IMR-90 (cell line): ENCODE measurements around the gene AGO1. TPM values are rescaled to one million over a fixed set of nuclear protein-coding genes. Genes with fewer than 3 reads are reported as not detected.

Source experiments
- ATAC-seq: fragments of 200-7000 bp; cut with Tn5 transposase; 2 replicates; pipeline ENCODE4 v1.9.1; 2020; ENCODE audit warnings: low read depth, mild to moderate bottlenecking, moderate library complexity
- BruUV-seq: library from RNA; stranded (reverse); fragments of 400-500 nt; replicated peaks from 2 replicates; lab custom pipeline; 2021; lab: Mats Ljungman, UMichigan
- CTCF ChIA-PET: fragments of 300-600 bp; formaldehyde crosslinking; extraction: SDS; loops from one replicate; lab custom pipeline; 2021; ENCODE audit warnings: antibody characterized with exemption; lab: Yijun Ruan, JAX
- POLR2A ChIA-PET: fragments of 300-600 bp; sonication (Branson Sonifier 250); formaldehyde crosslinking; loops from one replicate; lab custom pipeline; 2022; ENCODE audit warnings: antibody characterized with exemption; ENCODE audit not compliant: unreplicated experiment; lab: Charles Lee
- DNase-seq: peaks from one replicate; pipeline ENCODE4 v3.0.0; 2013
- H2AFZ ChIP-seq: replicated peaks from 2 replicates; pipeline ENCODE3; 2013; ENCODE audit warnings: low read length, mild to moderate bottlenecking; ENCODE audit not compliant: poor library complexity
- H2AK5ac ChIP-seq: 2 replicates; pipeline ENCODE4 v1.6.1; 2013; ENCODE audit warnings: low read depth, low read length, inconsistent platforms
- H2AK9ac ChIP-seq: replicated peaks from 2 replicates; pipeline ENCODE3; 2013; ENCODE audit warnings: mild to moderate bottlenecking, low read depth, low read length, moderate library complexity; ENCODE audit not compliant: poor library complexity
- H2BK120ac ChIP-seq: 2 replicates; pipeline ENCODE4 v1.6.1; 2013; ENCODE audit warnings: low read depth, low read length, inconsistent platforms
- H2BK15ac ChIP-seq: 3 replicates; pipeline ENCODE4 v1.6.1; 2013; ENCODE audit warnings: low read depth, low read length, inconsistent platforms
- H2BK20ac ChIP-seq: 2 replicates; pipeline ENCODE4 v1.6.1; 2013; ENCODE audit warnings: low read depth, mild to moderate bottlenecking, inconsistent platforms, low read length, moderate library complexity
- H2BK5ac ChIP-seq: 2 replicates; pipeline ENCODE4 v1.6.1; 2013; ENCODE audit warnings: mild to moderate bottlenecking, low read depth, low read length, inconsistent platforms; ENCODE audit not compliant: poor library complexity, severe bottlenecking
- H3K14ac ChIP-seq: replicated peaks from 2 replicates; pipeline ENCODE4 v1.6.1; 2013; ENCODE audit warnings: low read depth, low read length, inconsistent platforms
- H3K18ac ChIP-seq: 2 replicates; pipeline ENCODE4 v1.6.1; 2013; ENCODE audit warnings: low read depth, low read length, control low read depth
- H3K23ac ChIP-seq: 2 replicates; pipeline ENCODE4 v1.6.1; 2013; ENCODE audit warnings: low read depth, low read length, inconsistent platforms
- H3K27ac ChIP-seq: 2 replicates; pipeline ENCODE4 v1.5.1; 2013; ENCODE audit warnings: mild to moderate bottlenecking, control low read depth, low read length; ENCODE audit not compliant: insufficient read depth
- H3K27me3 ChIP-seq: 2 replicates; pipeline ENCODE4 v1.6.1; 2013; ENCODE audit warnings: low read length; ENCODE audit not compliant: control insufficient read depth, insufficient read depth
- H3K36me3 ChIP-seq: 2 replicates; pipeline ENCODE4 v1.6.1; 2013; ENCODE audit warnings: low read length, mixed read lengths; ENCODE audit not compliant: control insufficient read depth, insufficient read depth
- H3K4ac ChIP-seq: 2 replicates; pipeline ENCODE4 v1.6.1; 2013; ENCODE audit warnings: low read depth, low read length, inconsistent platforms
- H3K4me1 ChIP-seq: 2 replicates; pipeline ENCODE4 v1.6.1; 2013; ENCODE audit warnings: low read length, mixed read lengths; ENCODE audit not compliant: control insufficient read depth, insufficient read depth
- H3K4me2 ChIP-seq: 2 replicates; pipeline ENCODE4 v1.6.1; 2013; ENCODE audit warnings: low read depth, mild to moderate bottlenecking, control low read depth, low read length, moderate library complexity
- H3K4me3 ChIP-seq: 2 replicates; pipeline ENCODE4 v1.5.1; 2013; ENCODE audit warnings: low read depth, mild to moderate bottlenecking, control low read depth, low read length, moderate library complexity; ENCODE audit not compliant: insufficient read depth
- H3K56ac ChIP-seq: 2 replicates; pipeline ENCODE4 v1.6.1; 2013; ENCODE audit warnings: low read length, inconsistent platforms; ENCODE audit not compliant: insufficient read depth; ENCODE audit errors: extremely low read depth
- H3K79me1 ChIP-seq, 2 experiments: 2 replicates each; pipeline ENCODE4 v1.6.1; 2013; ENCODE audit warnings: low read length in 2 of 2, inconsistent platforms in 1 of 2, low read depth in 1 of 2
- H3K9ac ChIP-seq: 2 replicates; pipeline ENCODE4 v1.6.1; 2013; ENCODE audit warnings: low read depth, low read length, control low read depth
- H3K9me1 ChIP-seq: 2 replicates; pipeline ENCODE4 v1.6.1; 2013; ENCODE audit warnings: low read length, inconsistent platforms; ENCODE audit not compliant: insufficient read depth
- H3K9me3 ChIP-seq: 2 replicates; pipeline ENCODE4 v1.6.1; 2013; ENCODE audit warnings: low read length; ENCODE audit not compliant: control insufficient read depth, insufficient read depth
- H4K20me1 ChIP-seq: 2 replicates; pipeline ENCODE4 v1.6.1; 2013; ENCODE audit warnings: low read length, inconsistent platforms; ENCODE audit not compliant: insufficient read depth
- H4K5ac ChIP-seq: 2 replicates; pipeline ENCODE4 v1.6.1; 2013; ENCODE audit warnings: mild to moderate bottlenecking, low read depth, low read length, control low read depth
- H4K8ac ChIP-seq, 2 experiments: 2 replicates each; pipeline ENCODE4 v1.6.1; 2013; ENCODE audit warnings: low read depth in 2 of 2, low read length in 2 of 2, control low read depth in 1 of 2, inconsistent platforms in 1 of 2
- H4K91ac ChIP-seq: 2 replicates; pipeline ENCODE4 v1.6.1; 2013; ENCODE audit warnings: low read depth, low read length, inconsistent platforms; ENCODE audit not compliant: insufficient read depth
- BHLHE40 ChIP-seq: fragments of 150-350 bp; IDR thresholded peaks from 2 replicates; pipeline ENCODE4 v1.6.1; 2016; ENCODE audit warnings: mild to moderate bottlenecking, low read depth, low read length
- CEBPB ChIP-seq: IDR thresholded peaks from 2 replicates; pipeline ENCODE4 v1.6.1; 2012; ENCODE audit warnings: low read depth, low read length, improper control_type of control experiment
- CHD1 ChIP-seq: IDR thresholded peaks from 2 replicates; pipeline ENCODE4 v1.6.1; 2012; ENCODE audit warnings: low read depth, low read length, improper control_type of control experiment
- CTCF ChIP-seq: conservative IDR thresholded peaks from 2 replicates; pipeline ENCODE4 v1.5.1; 2012; ENCODE audit warnings: mild to moderate bottlenecking, low read depth, low read length, improper control_type of control experiment
- FOS ChIP-seq: fragments of 150-350 bp; IDR thresholded peaks from 2 replicates; pipeline ENCODE4 v1.6.1; 2016; ENCODE audit warnings: low read depth, low read length
- MAFK ChIP-seq: IDR thresholded peaks from 2 replicates; pipeline ENCODE4 v1.6.1; 2012; ENCODE audit warnings: low read depth, low read length, improper control_type of control experiment
- MAZ ChIP-seq: IDR thresholded peaks from 2 replicates; pipeline ENCODE4 v1.6.1; 2012; ENCODE audit warnings: low read depth, mild to moderate bottlenecking, low read length, improper control_type of control experiment, moderate library complexity, borderline replicate concordance
- MXI1 ChIP-seq: IDR thresholded peaks from 2 replicates; pipeline ENCODE4 v1.6.1; 2012; ENCODE audit warnings: low read depth, mild to moderate bottlenecking, low read length, moderate library complexity, borderline replicate concordance
- NFE2L2 ChIP-seq: fragments of 150-350 bp; IDR thresholded peaks from 2 replicates; pipeline ENCODE4 v1.6.1; 2016; ENCODE audit warnings: low read depth, mild to moderate bottlenecking, low read length
- POLR2A ChIP-seq: IDR thresholded peaks from 2 replicates; pipeline ENCODE4 v1.6.1; 2012; ENCODE audit warnings: mild to moderate bottlenecking, low read depth, low read length
- RAD21 ChIP-seq: IDR thresholded peaks from 2 replicates; pipeline ENCODE4 v1.6.1; 2012; ENCODE audit warnings: low read length, improper control_type of control experiment
- RCOR1 ChIP-seq: IDR thresholded peaks from 2 replicates; pipeline ENCODE4 v1.6.1; 2012; ENCODE audit warnings: mild to moderate bottlenecking, low read length, improper control_type of control experiment; ENCODE audit not compliant: insufficient replicate concordance
- RFX5 ChIP-seq: IDR thresholded peaks from 2 replicates; pipeline ENCODE4 v1.8.0; 2012; ENCODE audit warnings: low read depth, mild to moderate bottlenecking, low read length, moderate library complexity
- SMC3 ChIP-seq: fragments of 150-350 bp; IDR thresholded peaks from 2 replicates; pipeline ENCODE4 v1.6.1; 2016; ENCODE audit warnings: low read depth, mild to moderate bottlenecking, antibody characterized with exemption, low read length, moderate library complexity
- WGBS, 2 experiments: methylation state at CpG; one replicate each; pipeline versions ENCODE4 v1.1.5 to v1.1.7; 2013; ENCODE audit warnings: missing lambda C conversion rate in 2 of 2; ENCODE audit not compliant: insufficient read length in 1 of 2; ENCODE audit errors: extremely low coverage in 2 of 2; 5-methylcytosine and 5-hydroxymethylcytosine counted together
- dilution Hi-C: fragments of 300-500 bp; cut with HindIII; formaldehyde crosslinking; loops from one replicate; pipeline ENCODE4 v1.14.3; 2018; ENCODE audit warnings: low sequenced_read_pairs; ENCODE audit not compliant: unreplicated experiment
- in situ Hi-C: fragments of 300-500 bp; cut with MboI; formaldehyde crosslinking; loops from 3 replicates; pipeline ENCODE4 v1.14.3; 2019; ENCODE audit warnings: low sequenced_read_pairs, inconsistent platforms, mixed read lengths
- intact Hi-C: fragments of 100-400 bp; cut with micrococcal nuclease; formaldehyde crosslinking; loops from 2 replicates; pipeline ENCODE4 v1.10.0; 2022
- polyA plus RNA-seq, 3 experiments: library from polyadenylated mRNA; depleted of rRNA; stranded (reverse); fragments of >200 nt; gene quantifications; 2 replicates each; pipeline ENCODE4 v1.2.3, GENCODE V29; 2012; ENCODE audit warnings: low replicate concordance in 1 of 3
- total RNA-seq: library from RNA; depleted of rRNA; stranded (reverse); fragments of >200 nt; gene quantifications from 2 replicates; pipeline ENCODE4 v1.2.3, GENCODE V29; 2012
- TF ChIP-seq, protein P1 (sequence below): fragments of 150-350 bp; IDR thresholded peaks from 2 replicates; pipeline ENCODE4 v1.6.1; 2017; ENCODE audit warnings: mild to moderate bottlenecking, antibody characterized with exemption, low read length, low read depth
- TF ChIP-seq, protein P2 (sequence below): fragments of 150-350 bp; IDR thresholded peaks from 2 replicates; pipeline ENCODE4 v1.6.1; 2016; ENCODE audit warnings: low read depth, mild to moderate bottlenecking, low read length, moderate library complexity, borderline replicate concordance

Gene AGO1
- total and polyA plus RNA-seq, 2 of the 4 experiments (the other 2 are of a cell fraction): 11.3 to 21.5 TPM

DNA sequence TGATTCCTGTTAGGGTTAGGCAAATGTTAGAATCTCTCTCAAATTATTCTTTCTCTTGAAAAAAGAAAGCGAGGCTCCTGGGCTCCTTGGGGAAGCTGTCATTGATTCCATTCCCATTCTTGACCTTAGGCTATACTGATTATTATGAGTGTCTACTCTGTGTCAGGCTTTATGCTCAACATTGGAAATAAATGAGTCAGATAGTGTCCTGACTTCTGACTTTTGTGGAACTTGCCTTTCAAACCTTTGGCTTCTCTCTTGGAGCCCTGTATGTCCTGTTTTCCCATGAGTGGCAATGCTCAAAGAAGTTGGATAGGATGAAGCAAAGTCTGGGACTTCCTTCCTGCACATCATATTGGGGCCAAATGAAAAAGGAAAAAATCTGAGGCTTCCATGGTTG, 11.6 kb downstream of the AGO1 start:
- Histone ChIP-seq H2BK20ac (no peak overlapping the region), H3K56ac (no peak overlapping the region), H3K4ac (no peak overlapping the region), H3K79me1 (no peaks in the 10 kb centered on the region; a peak in 2 of 4 replicates), H3K27ac (no peak overlapping the region), H3K9ac (no peak overlapping the region), H4K5ac (no peak overlapping the region), H3K23ac (no peak overlapping the region), H2BK120ac (no peak overlapping the region), H3K4me2 (no peak overlapping the region), H4K20me1 (no peaks in the 10 kb centered on the region), H3K27me3 (no peaks in the 10 kb centered on the region), H2AFZ (no peak overlapping the region), H2BK15ac (no peak overlapping the region), H3K36me3 (peaks cover 29% of the 10 kb centered on the region), H3K14ac (no peak overlapping the region), H2AK9ac (no peak overlapping the region), H3K4me1 (0 out of 2 replicates have a peak, but pooled peaks cover 2% of the 10 kb centered on the region), H3K18ac (no peak overlapping the region), H3K4me3 (no peak overlapping the region), H4K91ac (no peak overlapping the region), H2BK5ac (no peak overlapping the region), H4K8ac (no peak overlapping the region), H2AK5ac (no peak overlapping the region), H3K9me3 (no peaks in the 10 kb centered on the region), H3K9me1 (peaks cover 4% of the 10 kb centered on the region; the same call in 1 of the 2 replicates)
- ATAC-seq (no peak), DNase-seq (no peak)
- no TSS peak for BruUV-seq
- no peak for TF ChIP-seq MAZ
- TF ChIP-seq BHLHE40: no peak
- TF ChIP-seq POLR2A: no peak
- no peak for TF ChIP-seq RCOR1
- no peak for TF ChIP-seq RAD21
- TF ChIP-seq MAFK: no peak
- TF ChIP-seq RFX5: no peak
- TF ChIP-seq CHD1: no peak
- TF ChIP-seq CTCF: no peak
- no peak for TF ChIP-seq NFE2L2
- TF ChIP-seq, protein P1, sequence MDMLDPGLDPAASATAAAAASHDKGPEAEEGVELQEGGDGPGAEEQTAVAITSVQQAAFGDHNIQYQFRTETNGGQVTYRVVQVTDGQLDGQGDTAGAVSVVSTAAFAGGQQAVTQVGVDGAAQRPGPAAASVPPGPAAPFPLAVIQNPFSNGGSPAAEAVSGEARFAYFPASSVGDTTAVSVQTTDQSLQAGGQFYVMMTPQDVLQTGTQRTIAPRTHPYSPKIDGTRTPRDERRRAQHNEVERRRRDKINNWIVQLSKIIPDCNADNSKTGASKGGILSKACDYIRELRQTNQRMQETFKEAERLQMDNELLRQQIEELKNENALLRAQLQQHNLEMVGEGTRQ: no peak
- no peak for TF ChIP-seq FOS
- no peak for TF ChIP-seq MXI1
- TF ChIP-seq CEBPB: no peak
- no peak for TF ChIP-seq SMC3
- TF ChIP-seq, protein P2, sequence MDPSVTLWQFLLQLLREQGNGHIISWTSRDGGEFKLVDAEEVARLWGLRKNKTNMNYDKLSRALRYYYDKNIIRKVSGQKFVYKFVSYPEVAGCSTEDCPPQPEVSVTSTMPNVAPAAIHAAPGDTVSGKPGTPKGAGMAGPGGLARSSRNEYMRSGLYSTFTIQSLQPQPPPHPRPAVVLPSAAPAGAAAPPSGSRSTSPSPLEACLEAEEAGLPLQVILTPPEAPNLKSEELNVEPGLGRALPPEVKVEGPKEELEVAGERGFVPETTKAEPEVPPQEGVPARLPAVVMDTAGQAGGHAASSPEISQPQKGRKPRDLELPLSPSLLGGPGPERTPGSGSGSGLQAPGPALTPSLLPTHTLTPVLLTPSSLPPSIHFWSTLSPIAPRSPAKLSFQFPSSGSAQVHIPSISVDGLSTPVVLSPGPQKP: no peak
- POLR2A ChIA-PET: no interaction called here
- dilution Hi-C loops: no loop called here
- no CpG with 5 or more reads among the region's 1 CpG for WGBS, 2 experiments
- CTCF ChIA-PET: no interaction called here
- in situ Hi-C loops: no loop called here
- intact Hi-C loops: no loop called here
